22Rv1 (cell line): ENCODE data around the gene ITPKB.

Source experiments
- ZFX ChIP-seq: fragments of 450-650 bp; IDR thresholded peaks from 2 replicates; pipeline ENCODE4 v1.6.1; 2017; ENCODE audit warnings: antibody characterized with exemption, borderline replicate concordance
- TF ChIP-seq, protein P1 (sequence below): fragments of 450-650 bp; IDR thresholded peaks from 2 replicates; pipeline ENCODE4 v1.5.1; 2017; ENCODE audit warnings: mild to moderate bottlenecking

- TF ChIP-seq, protein P1, sequence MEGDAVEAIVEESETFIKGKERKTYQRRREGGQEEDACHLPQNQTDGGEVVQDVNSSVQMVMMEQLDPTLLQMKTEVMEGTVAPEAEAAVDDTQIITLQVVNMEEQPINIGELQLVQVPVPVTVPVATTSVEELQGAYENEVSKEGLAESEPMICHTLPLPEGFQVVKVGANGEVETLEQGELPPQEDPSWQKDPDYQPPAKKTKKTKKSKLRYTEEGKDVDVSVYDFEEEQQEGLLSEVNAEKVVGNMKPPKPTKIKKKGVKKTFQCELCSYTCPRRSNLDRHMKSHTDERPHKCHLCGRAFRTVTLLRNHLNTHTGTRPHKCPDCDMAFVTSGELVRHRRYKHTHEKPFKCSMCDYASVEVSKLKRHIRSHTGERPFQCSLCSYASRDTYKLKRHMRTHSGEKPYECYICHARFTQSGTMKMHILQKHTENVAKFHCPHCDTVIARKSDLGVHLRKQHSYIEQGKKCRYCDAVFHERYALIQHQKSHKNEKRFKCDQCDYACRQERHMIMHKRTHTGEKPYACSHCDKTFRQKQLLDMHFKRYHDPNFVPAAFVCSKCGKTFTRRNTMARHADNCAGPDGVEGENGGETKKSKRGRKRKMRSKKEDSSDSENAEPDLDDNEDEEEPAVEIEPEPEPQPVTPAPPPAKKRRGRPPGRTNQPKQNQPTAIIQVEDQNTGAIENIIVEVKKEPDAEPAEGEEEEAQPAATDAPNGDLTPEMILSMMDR: peak; percentile 99
- no peak for TF ChIP-seq ZFX
These were observed 104.9 kb downstream of the ITPKB start for GRCh38 chr1:226634166-226634588.
